Activated T-helper 2 cell treated with anti-CD3 and anti-CD28 coated beads, Interferon-gamma antibody, Interleukin-2, Interleukin-4, amounts not matched to agents 10 μg/mL and 5 μg/mL and 100 μg/mL, durations not matched to agents 14 hours and 24 hours and 36 hours (primary cell): ENCODE data around the gene CLPSL2. TPM values are rescaled to one million over a fixed set of nuclear protein-coding genes. Genes with fewer than 3 reads are reported as not detected.
A peak's percentile ranks its signal among the peaks of the same experiment; 100 is the strongest.

ENCODE experiments used
- DNase-seq: peaks from one replicate; pipeline ENCODE4 v3.0.0; 2021; ENCODE audit warnings: low spot score
- H3K27ac Mint-ChIP-seq: one replicate; pipeline ENCODE4 v1.8.0; 2021; ENCODE audit warnings: mixed read lengths
- H3K27me3 Mint-ChIP-seq: one replicate; pipeline ENCODE4 v1.8.0; 2021; ENCODE audit warnings: low read depth, mixed read lengths
- H3K36me3 Mint-ChIP-seq: one replicate; pipeline ENCODE4 v1.8.0; 2021; ENCODE audit warnings: low read depth, mixed read lengths
- H3K4me1 Mint-ChIP-seq: one replicate; pipeline ENCODE4 v1.8.0; 2021; ENCODE audit warnings: low read depth, mixed read lengths
- H3K4me3 Mint-ChIP-seq: one replicate; pipeline ENCODE4 v1.8.0; 2021; ENCODE audit warnings: low read depth, mild to moderate bottlenecking, moderate library complexity, mixed read lengths
- H3K9me3 Mint-ChIP-seq: one replicate; pipeline ENCODE4 v1.8.0; 2021; ENCODE audit warnings: mixed read lengths
- intact Hi-C: fragments of 100-400 bp; cut with micrococcal nuclease; formaldehyde crosslinking; loops from one replicate; pipeline ENCODE4 v1.15.1; 2023
- total RNA-seq: library from RNA; stranded (reverse); gene quantifications from 2 replicates; pipeline ENCODE4 v1.2.3, GENCODE V29; 2022

Gene CLPSL2
- total RNA-seq, 1 donor from 2014 or later: not detected

- peaks cover 6% of the 10 kb centered on the region for H3K4me1 Mint-ChIP-seq
- DNase-seq: no peak
- no peak overlapping the region for H3K27ac Mint-ChIP-seq
- no peak overlapping the region for H3K4me3 Mint-ChIP-seq
- no peaks in the 10 kb centered on the region for H3K36me3 Mint-ChIP-seq
- peaks cover 4% of the 10 kb centered on the region for H3K27me3 Mint-ChIP-seq
- H3K9me3 Mint-ChIP-seq: no peaks in the 10 kb centered on the region
- intact Hi-C loops: no loop called here
Measured at GRCh38 chr6:35754452-35755277, 21.7 kb upstream of the CLPSL2 start.

- Mint-ChIP-seq H3K4me1 (peaks cover 6% of the 10 kb centered on the region), H3K4me3 (no peak overlapping the region), H3K27ac (no peak overlapping the region), H3K9me3 (no peaks in the 10 kb centered on the region), H3K36me3 (no peaks in the 10 kb centered on the region), H3K27me3 (peaks cover 9% of the 10 kb centered on the region)
- intact Hi-C loops: no loop called here
- no peak for DNase-seq
Measured at GRCh38 chr6:35755278-35755924, 21.0 kb upstream of the CLPSL2 start.

- intact Hi-C loops: no loop called here
- no peak overlapping the region for H3K4me3 Mint-ChIP-seq
- H3K9me3 Mint-ChIP-seq: no peaks in the 10 kb centered on the region
- H3K36me3 Mint-ChIP-seq: no peaks in the 10 kb centered on the region
- H3K27ac Mint-ChIP-seq: no peak overlapping the region
- H3K4me1 Mint-ChIP-seq: peaks cover 3% of the 10 kb centered on the region
- H3K27me3 Mint-ChIP-seq: peaks cover 14% of the 10 kb centered on the region
- DNase-seq: no peak
Measured at GRCh38 chr6:35757456-35758123, 18.8 kb upstream of the CLPSL2 start.

- no peak for DNase-seq
- peaks cover 32% of the 10 kb centered on the region for H3K27me3 Mint-ChIP-seq
- no peak overlapping the region for H3K27ac Mint-ChIP-seq
- no peak overlapping the region for H3K4me3 Mint-ChIP-seq
- H3K9me3 Mint-ChIP-seq: no peaks in the 10 kb centered on the region
- H3K36me3 Mint-ChIP-seq: no peaks in the 10 kb centered on the region
- peaks cover 5% of the 10 kb centered on the region for H3K4me1 Mint-ChIP-seq
- intact Hi-C loops: no loop called here
Measured at GRCh38 chr6:35759426-35759825, 17.0 kb upstream of the CLPSL2 start.

GRCh38 chr6:35765739-35766138, 10.7 kb upstream of the CLPSL2 start:
- H3K36me3 Mint-ChIP-seq: no peaks in the 10 kb centered on the region
- H3K27ac Mint-ChIP-seq: no peak overlapping the region
- intact Hi-C loops: no loop called here
- DNase-seq: no peak
- no peaks in the 10 kb centered on the region for H3K9me3 Mint-ChIP-seq
- H3K4me3 Mint-ChIP-seq: no peak overlapping the region
- H3K4me1 Mint-ChIP-seq: peaks cover 2% of the 10 kb centered on the region
- H3K27me3 Mint-ChIP-seq: peaks cover 42% of the 10 kb centered on the region

GRCh38 chr6:35769211-35769610, 7.2 kb upstream of the CLPSL2 start:
- Mint-ChIP-seq H3K27me3 (peaks cover 26% of the 10 kb centered on the region), H3K4me1 (peaks cover 1% of the 10 kb centered on the region), H3K27ac (no peak overlapping the region), H3K36me3 (no peaks in the 10 kb centered on the region), H3K9me3 (no peaks in the 10 kb centered on the region), H3K4me3 (no peak overlapping the region)
- DNase-seq: no peak
- intact Hi-C loops: no loop called here

- Mint-ChIP-seq H3K27ac (no peak overlapping the region), H3K9me3 (no peaks in the 10 kb centered on the region), H3K27me3 (peaks cover 31% of the 10 kb centered on the region), H3K36me3 (no peaks in the 10 kb centered on the region), H3K4me3 (no peak overlapping the region), H3K4me1 (no peaks in the 10 kb centered on the region)
- intact Hi-C loops: no loop called here
- no peak for DNase-seq
Measured at GRCh38 chr6:35771343-35771627, 5.1 kb upstream of the CLPSL2 start.

GRCh38 chr6:35774116-35774794, 2.1 kb upstream of the CLPSL2 start:
- H3K27me3 Mint-ChIP-seq: peaks cover 29% of the 10 kb centered on the region
- H3K36me3 Mint-ChIP-seq: no peaks in the 10 kb centered on the region
- H3K27ac Mint-ChIP-seq: no peak overlapping the region
- intact Hi-C loops: no loop called here
- peaks cover 3% of the 10 kb centered on the region for H3K4me1 Mint-ChIP-seq
- DNase-seq: no peak
- H3K9me3 Mint-ChIP-seq: no peaks in the 10 kb centered on the region
- no peak overlapping the region for H3K4me3 Mint-ChIP-seq

GRCh38 chr6:35775031-35775430, 1.4 kb upstream of the CLPSL2 start:
- no peaks in the 10 kb centered on the region for H3K36me3 Mint-ChIP-seq
- H3K4me1 Mint-ChIP-seq: peaks cover 3% of the 10 kb centered on the region
- DNase-seq: no peak
- no peaks in the 10 kb centered on the region for H3K9me3 Mint-ChIP-seq
- no peak overlapping the region for H3K27ac Mint-ChIP-seq
- intact Hi-C loops: no loop called here
- H3K27me3 Mint-ChIP-seq: peaks cover 28% of the 10 kb centered on the region
- no peak overlapping the region for H3K4me3 Mint-ChIP-seq

GRCh38 chr6:35777356-35778102, 1.1 kb downstream of the CLPSL2 start:
- Mint-ChIP-seq H3K36me3 (no peaks in the 10 kb centered on the region), H3K4me1 (peaks cover 3% of the 10 kb centered on the region), H3K4me3 (peak overlapping the region; percentile 23), H3K27me3 (peaks cover 28% of the 10 kb centered on the region), H3K27ac (no peak overlapping the region), H3K9me3 (no peaks in the 10 kb centered on the region)
- intact Hi-C loops: no loop called here
- no peak for DNase-seq

- H3K4me1 Mint-ChIP-seq: peaks cover 3% of the 10 kb centered on the region
- no peak overlapping the region for H3K4me3 Mint-ChIP-seq
Measured at GRCh38 chr6:35778437-35778836, 2.0 kb downstream of the CLPSL2 start.

GRCh38 chr6:35780719-35781118, 4.3 kb downstream of the CLPSL2 start, which contains the start of gene CLPSL1:
CLPSL1 (plus strand) TSS chr6:35781019; CDS start chr6:35781111, 92 bp downstream.
- intact Hi-C loops: no loop called here
- Mint-ChIP-seq H3K27me3 (peaks cover 25% of the 10 kb centered on the region), H3K9me3 (no peaks in the 10 kb centered on the region), H3K36me3 (no peaks in the 10 kb centered on the region), H3K27ac (no peak within 1 kb of the TSS), H3K4me1 (peaks cover 3% of the 10 kb centered on the region), H3K4me3 (no peak within 1 kb of the TSS)
- DNase-seq: no peak

More at GRCh38 chr6:35778437-35778836, 2.0 kb downstream of the CLPSL2 start:
- Mint-ChIP-seq H3K9me3 (no peaks in the 10 kb centered on the region), H3K27me3 (peaks cover 28% of the 10 kb centered on the region), H3K27ac (no peak overlapping the region), H3K36me3 (no peaks in the 10 kb centered on the region)
- intact Hi-C loops: no loop called here
- no peak for DNase-seq
